ENCODE measurements around the gene C1QTNF6.

C1QTNF6 gene

GRCh38 chr22:37160027-37160426, 28.0 kb downstream of the C1QTNF6 start:
- no peak for DNase-seq

- no peak for DNase-seq
These were observed 29.1 kb downstream of the C1QTNF6 start for GRCh38 chr22:37158963-37159290.

GRCh38 chr22:37157516-37158285, 30.3 kb downstream of the C1QTNF6 start:
- DNase-seq, result no peak

- no peak for DNase-seq
These were observed 31.2 kb downstream of the C1QTNF6 start for GRCh38 chr22:37156686-37157435.

GRCh38 chr22:37155971-37156370, 32.1 kb downstream of the C1QTNF6 start:
- no peak for DNase-seq

GRCh38 chr22:37154925-37155712, 32.9 kb downstream of the C1QTNF6 start:
- no peak for DNase-seq

GRCh38 chr22:37153901-37154300, 34.1 kb downstream of the C1QTNF6 start:
- no peak for DNase-seq

GRCh38 chr22:37151401-37151800, 36.6 kb downstream of the C1QTNF6 start:
- no peak for DNase-seq

- DNase-seq, result no peak
These were observed 37.3 kb downstream of the C1QTNF6 start for GRCh38 chr22:37150701-37151100.

- no peak for DNase-seq
These were observed 39.0 kb downstream of the C1QTNF6 start for GRCh38 chr22:37148742-37149665.

GRCh38 chr22:37148031-37148651, 39.9 kb downstream of the C1QTNF6 start:
- DNase-seq, result no peak

GRCh38 chr22:37147186-37147990, 40.7 kb downstream of the C1QTNF6 start:
- DNase-seq, result no peak

- no peak for DNase-seq
These were observed 41.4 kb downstream of the C1QTNF6 start for GRCh38 chr22:37146507-37147180.

- no peak for DNase-seq
These were observed 42.0 kb downstream of the C1QTNF6 start for GRCh38 chr22:37146051-37146385.

GRCh38 chr22:37145180-37146050, 42.6 kb downstream of the C1QTNF6 start:
- DNase-seq, result no peak

- no peak for DNase-seq
These were observed 43.9 kb downstream of the C1QTNF6 start for GRCh38 chr22:37144180-37144554.

- DNase-seq, result no peak
These were observed 46.1 kb downstream of the C1QTNF6 start for GRCh38 chr22:37141971-37142370.

GRCh38 chr22:37141476-37141875, 46.6 kb downstream of the C1QTNF6 start:
- no peak for DNase-seq

- no peak for DNase-seq
These were observed 47.2 kb downstream of the C1QTNF6 start for GRCh38 chr22:37140686-37141323.
